GM18873 (cell line): Measurements from ENCODE around the gene RAB3A.
A peak's percentile ranks its signal among the peaks of the same experiment; 100 is the strongest.

Experiments used
- ATAC-seq: cut with Tn5 transposase; IDR thresholded peaks from one replicate; pipeline ENCODE4 v1.9.1; 2021; ENCODE audit warnings: mild to moderate bottlenecking, moderate library complexity, moderate number of reproducible peaks; ENCODE audit not compliant: unreplicated experiment, low FRiP score

RAB3A gene

GRCh38 chr19:18202778-18203407 is 949 bp downstream of the RAB3A start:
- ATAC-seq = no peak

DNA sequence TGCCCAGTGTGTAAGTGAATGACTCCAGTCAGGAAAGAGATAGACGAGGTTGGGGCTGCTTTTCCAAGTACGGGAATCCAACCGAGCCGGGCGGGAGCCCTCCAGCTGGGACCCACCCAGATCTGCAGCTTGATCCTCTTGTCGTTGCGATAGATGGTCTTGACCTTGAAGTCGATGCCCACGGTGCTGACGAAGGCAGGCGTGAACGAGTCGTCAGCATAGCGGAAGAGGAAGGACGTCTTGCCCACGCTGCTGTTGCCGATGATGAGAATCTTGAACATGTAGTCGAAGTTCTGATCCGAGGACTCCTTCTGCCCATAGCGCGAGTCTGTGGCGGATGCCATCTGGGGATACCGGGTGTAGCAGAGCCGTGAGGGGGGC is 1.5 kb downstream of the RAB3A start:
- ATAC-seq = no peak

DNA sequence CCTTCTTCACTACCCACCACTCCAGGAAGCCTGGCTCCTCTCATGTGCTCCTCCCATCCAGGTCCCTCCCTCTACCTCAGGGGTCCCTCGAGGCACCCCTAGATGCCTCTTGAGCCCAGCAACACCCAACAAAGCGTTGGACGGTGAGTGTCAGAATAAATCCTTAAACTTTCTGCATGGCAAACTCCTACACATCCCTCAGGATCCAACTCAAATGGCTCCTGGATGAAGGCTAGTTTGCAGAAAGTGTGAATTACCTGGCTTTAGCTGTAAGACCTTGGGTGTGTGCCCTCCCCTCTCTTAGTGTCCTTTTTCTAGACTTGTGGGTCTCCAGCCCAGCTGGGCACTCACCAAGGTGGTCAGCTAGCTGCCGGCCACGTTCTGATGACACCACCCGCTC is 5.5 kb downstream of the RAB3A start:
- no peak for ATAC-seq

DNA sequence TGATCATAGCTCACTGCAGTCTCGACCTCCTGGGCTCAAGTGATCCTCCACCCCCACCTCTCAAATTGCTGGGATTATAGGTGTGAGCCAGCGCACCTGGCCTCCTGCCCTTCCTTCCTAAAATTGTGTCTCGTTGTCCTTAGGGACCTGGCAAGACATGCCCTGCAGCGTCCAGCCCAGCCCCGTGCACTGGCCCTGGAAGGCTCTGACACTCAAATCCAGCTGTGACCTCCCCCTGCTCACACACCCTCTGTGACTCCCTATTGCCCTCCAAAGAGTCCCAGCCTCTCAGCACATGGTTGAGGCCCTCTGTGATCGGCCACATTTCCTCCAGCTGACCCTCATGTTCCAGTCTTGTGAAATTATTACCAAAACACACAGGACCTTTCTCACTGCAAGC is 5.9 kb downstream of the RAB3A start:
- no peak for ATAC-seq

DNA sequence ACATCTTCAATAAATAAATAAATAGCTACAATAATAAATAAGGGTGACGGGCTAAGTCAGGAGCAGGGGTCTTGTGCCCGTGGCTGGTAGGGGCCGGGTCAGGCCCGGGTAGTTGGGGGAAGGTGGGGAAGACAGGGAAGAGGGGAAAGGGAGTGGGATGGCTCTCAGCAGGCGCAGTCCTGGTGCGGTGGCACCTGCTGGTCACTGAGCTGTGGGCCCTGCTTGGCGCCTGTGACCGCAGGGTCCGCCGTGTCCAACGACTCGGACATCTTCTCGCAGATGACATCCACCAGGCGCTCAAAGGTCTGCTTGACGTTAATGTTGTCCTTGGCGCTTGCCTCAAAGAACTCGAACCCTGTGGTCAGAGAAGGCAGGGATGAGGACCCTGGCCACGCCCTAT is 6.5 kb downstream of the RAB3A start:
- no peak for ATAC-seq

- no peak for ATAC-seq
These were observed 7.4 kb downstream of the RAB3A start for GRCh38 chr19:18196511-18196845.

GRCh38 chr19:18194554-18195238 is 9.1 kb downstream of the RAB3A start:
- no peak for ATAC-seq

GRCh38 chr19:18194181-18194530 is 9.7 kb downstream of the RAB3A start:
- no peak for ATAC-seq

- no peak for ATAC-seq
These were observed 10.3 kb downstream of the RAB3A start for GRCh38 chr19:18193388-18194180.

DNA sequence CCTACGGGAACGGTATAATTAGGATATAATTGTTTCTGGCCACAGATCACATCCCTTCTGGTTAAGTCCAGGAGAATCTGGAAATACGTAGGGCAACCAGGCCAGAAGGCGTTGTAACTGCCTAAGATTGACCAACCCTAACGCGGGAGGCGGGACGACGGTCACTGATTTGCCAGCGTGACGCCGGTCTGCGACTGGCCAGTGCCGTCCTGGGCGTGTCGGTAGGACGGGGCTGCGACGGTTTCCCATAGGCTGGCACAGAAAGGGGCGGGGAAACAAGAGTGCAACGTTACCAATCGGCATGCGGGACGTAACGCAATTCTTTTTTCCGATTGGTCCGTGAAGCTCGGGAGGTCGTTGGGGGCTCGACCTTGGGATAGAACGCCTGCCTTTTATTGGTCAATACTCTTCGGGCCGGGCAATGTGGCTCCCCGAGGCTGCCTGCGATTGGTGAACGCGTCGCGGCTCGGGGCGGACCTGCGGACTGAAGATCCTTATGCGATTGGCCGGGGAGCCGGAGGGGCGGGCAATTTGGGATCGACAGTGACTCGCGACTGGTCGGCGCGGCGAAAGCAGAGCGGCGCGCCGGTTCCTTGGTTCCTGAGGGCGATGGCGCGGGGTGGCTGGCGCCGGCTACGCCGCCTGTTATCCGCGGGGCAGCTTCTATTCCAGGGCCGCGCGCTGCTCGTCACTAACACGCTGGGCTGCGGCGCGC is 11.0 kb downstream of the RAB3A start, which contains the start of gene MPV17L2:
MPV17L2 (plus strand) TSS at position 546 of the 715 bp plus-strand sequence; CDS start at position 610, 64 bp downstream.
- peak; percentile 82 for ATAC-seq

- ATAC-seq = no peak
These were observed 12.2 kb downstream of the RAB3A start for GRCh38 chr19:18191640-18192062.

DNA sequence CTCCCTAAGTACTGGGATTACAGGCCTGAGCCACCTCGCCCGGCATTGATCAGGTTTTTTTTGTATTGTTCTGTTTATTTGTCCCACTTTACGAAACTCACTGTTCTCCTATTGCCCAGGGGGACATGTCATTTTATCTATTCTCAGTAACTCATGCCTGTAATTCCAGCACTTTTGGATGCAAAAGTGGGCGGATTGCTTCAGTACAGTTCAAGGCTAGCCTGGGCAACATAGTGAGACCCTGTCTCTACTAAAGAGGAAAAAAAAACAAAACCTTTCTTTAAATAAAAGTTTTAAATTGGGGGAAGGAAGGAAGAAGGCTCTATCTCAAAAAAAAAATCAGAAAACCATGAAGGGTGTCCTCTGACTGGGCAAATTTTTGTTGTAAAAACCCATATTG is 13.6 kb downstream of the RAB3A start:
- no peak for ATAC-seq

DNA sequence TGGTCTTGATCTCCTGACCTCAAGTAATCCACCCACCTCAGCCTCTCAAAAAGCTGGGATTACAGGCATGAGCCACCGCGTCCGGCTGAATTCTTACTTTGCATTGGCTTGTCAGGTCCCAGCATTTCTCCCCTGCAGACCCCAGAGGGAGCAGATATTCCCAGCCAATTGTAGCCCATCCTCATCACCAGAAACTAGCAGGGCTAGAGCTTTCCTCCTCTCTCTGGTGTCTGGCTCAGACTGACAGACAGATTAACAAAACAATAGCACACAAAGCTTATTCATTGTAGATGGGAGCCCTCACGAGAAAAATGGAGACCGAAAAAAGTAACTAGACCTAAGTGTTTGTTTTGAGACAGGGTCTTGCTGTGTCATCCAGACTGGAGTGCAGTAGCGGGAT is 18.3 kb downstream of the RAB3A start:
- ATAC-seq = no peak

DNA sequence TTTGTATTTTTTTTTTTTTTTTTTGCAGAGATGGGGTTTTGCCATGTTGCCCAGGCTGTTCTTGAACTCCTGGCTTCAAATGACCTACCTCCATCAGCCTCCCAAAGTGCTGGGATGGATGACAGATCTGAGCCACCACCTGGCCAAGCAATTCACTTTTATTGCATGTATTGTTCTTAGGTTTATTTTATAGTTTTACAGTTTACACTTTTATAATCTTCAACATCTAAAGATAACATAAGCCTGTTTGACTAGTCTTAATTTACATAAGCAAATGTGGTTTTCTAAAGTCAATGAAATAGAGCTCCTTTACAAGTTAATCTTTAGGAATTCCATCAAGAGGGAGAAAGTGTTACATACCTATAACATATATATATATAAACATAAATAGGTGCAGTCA is 20.3 kb downstream of the RAB3A start:
- no peak for ATAC-seq

DNA sequence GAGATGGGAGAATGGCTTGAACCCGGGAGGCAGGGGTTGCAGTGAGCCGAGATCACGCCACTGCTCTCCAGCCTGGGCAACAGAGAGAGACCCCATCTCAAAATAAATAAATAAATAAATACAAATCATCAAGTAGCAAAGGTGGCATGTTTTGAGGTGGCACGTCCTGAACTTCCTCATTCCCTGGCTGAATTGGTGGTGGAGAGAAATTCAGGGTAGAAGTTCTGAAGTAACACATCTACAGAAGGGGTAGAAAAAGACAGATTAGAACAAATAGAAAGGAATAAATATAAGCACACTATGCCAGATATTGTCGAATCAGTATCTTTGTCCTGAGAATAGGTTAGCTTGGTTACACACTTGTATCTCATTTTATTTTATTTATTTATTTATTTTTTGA is 23.9 kb downstream of the RAB3A start:
- no peak for ATAC-seq

GRCh38 chr19:18176367-18177310 is 27.2 kb downstream of the RAB3A start:
- ATAC-seq = no peak

DNA sequence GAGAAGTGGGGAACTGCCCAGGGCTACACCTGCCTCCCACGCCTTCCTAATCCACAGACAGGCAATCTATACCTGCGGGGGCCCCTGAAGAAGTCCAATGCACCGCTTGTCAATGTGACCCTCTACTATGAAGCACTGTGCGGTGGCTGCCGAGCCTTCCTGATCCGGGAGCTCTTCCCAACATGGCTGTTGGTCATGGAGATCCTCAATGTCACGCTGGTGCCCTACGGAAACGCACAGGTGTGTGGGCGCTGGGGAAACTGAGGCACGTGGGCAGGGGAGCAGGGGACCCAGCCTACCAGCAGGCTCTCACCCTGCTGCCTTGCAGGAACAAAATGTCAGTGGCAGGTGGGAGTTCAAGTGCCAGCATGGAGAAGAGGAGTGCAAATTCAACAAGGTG is 28.9 kb downstream of the RAB3A start:
- no peak for ATAC-seq

DNA sequence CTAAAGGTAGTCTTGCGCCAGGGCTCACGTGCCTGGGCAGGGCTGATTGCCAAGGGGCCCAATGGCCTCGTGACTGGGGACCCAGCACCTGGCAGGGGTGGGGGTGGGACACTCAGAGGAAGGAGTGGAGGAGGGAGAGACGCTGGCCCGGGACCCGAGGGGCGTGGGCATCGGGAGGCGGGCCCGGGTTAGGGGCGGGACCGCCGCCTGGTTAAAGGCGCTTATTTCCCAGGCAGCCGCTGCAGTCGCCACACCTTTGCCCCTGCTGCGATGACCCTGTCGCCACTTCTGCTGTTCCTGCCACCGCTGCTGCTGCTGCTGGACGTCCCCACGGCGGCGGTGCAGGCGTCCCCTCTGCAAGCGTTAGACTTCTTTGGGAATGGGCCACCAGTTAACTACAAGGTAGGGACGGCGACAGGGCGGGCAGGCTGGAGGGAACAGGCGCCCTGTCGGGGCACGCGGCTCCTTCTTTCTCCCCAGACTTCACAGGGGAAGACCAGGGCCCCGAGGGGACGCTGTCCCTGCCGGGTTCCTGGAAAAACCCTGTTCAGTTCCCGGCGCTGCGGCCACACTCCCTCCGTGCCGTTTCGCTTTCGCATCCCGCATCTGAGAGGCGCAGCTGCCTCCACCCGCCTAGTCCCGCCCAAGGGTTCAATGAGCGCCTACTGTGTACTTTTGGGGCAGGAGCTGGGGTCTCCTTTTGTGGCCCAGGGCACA is 30.1 kb downstream of the RAB3A start, which contains the start of gene IFI30:
IFI30 (plus strand) TSS at position 242 of the 717 bp plus-strand sequence; CDS start at position 271, 29 bp downstream.
- ATAC-seq = no peak

- ATAC-seq = no peak
These were observed 30.7 kb downstream of the RAB3A start for GRCh38 chr19:18173054-18173571.
